ENCODE data around the gene MEGF10. TPM values are rescaled to one million over a fixed set of nuclear protein-coding genes. Genes with fewer than 3 reads are reported as not detected.

Gene MEGF10
- total and polyA plus RNA-seq, 7 donors, result 0.68 to 23.6 (median 2.2) TPM

GRCh38 chr5:127472700-127473099 lies 182.1 kb downstream of the MEGF10 start:
- Histone ChIP-seq H3K4me3 (no peak overlapping the region), H3K4me1 (no peaks in the 10 kb centered on the region), H3K27ac (no peak overlapping the region), H3K36me3 (ENCODE audit: insufficient read depth in 1 of 2, low read depth in 1 of 2) (no peaks in the 10 kb centered on the region), H3K27me3 (ENCODE audit: insufficient read depth in 3 of 3, low read length in 2 of 3) (no peaks in the 10 kb centered on the region), H3K9me3 (no peaks in the 10 kb centered on the region)
- intact Hi-C loops (cut with DNase I), result no loop called here
- DNase-seq (no peak), ATAC-seq (no peak)
- no peak for TF ChIP-seq CTCF (IDR thresholded peaks at IDR 0.05)
- WGBS, 3 donors, result 93 to 94% (median 93%) methylated on average over 3 of the region's 3 CpGs

GRCh38 chr5:127486471-127486870 lies 195.9 kb downstream of the MEGF10 start:
- DNase-seq (no peak), ATAC-seq (no peak)
- Histone ChIP-seq H3K4me3 (no peak overlapping the region), H3K9me3 (no peaks in the 10 kb centered on the region), H3K27ac (no peak overlapping the region), H3K27me3 (ENCODE audit: insufficient read depth in 3 of 3, low read length in 2 of 3) (no peaks in the 10 kb centered on the region), H3K4me1 (no peaks in the 10 kb centered on the region), H3K36me3 (ENCODE audit: insufficient read depth in 1 of 2, low read depth in 1 of 2) (no peaks in the 10 kb centered on the region)
- 74 to 81% (median 78%) methylated on average over 4 of the region's 4 CpGs for WGBS, 3 donors
- no peak for TF ChIP-seq CTCF (IDR thresholded peaks at IDR 0.05)
- intact Hi-C loops (cut with DNase I), result no loop called here

GRCh38 chr5:127492854-127493738 lies 202.5 kb downstream of the MEGF10 start:
- TF ChIP-seq CTCF (IDR thresholded peaks at IDR 0.05), result peak; percentile 73
- WGBS, 3 donors, result 70 to 79% (median 74%) methylated on average over 3 of the region's 3 CpGs
- H3K36me3 ChIP-seq (ENCODE audit: insufficient read depth in 1 of 2, low read depth in 1 of 2), result no peaks in the 10 kb centered on the region
- no peak for DNase-seq
- no peak overlapping the region for H3K27ac ChIP-seq
- no peaks in the 10 kb centered on the region for H3K4me1 ChIP-seq
- no peaks in the 10 kb centered on the region for H3K27me3 ChIP-seq (ENCODE audit: insufficient read depth in 3 of 3, low read length in 2 of 3)
- intact Hi-C loops (cut with DNase I), result loop anchor here (1.0 to 5.0 kb wide), 4 partner anchors 23 to 656 kb away; partner anchors contain the start of gene MEGF10 (in 2 of the 2)
- H3K9me3 ChIP-seq, result no peaks in the 10 kb centered on the region
- ATAC-seq, result peak; percentile 47 to 80 (median 58)
- no peak overlapping the region for H3K4me3 ChIP-seq

- no peak for DNase-seq
- Histone ChIP-seq H3K27ac (no peak overlapping the region), H3K4me1 (no peaks in the 10 kb centered on the region), H3K36me3 (ENCODE audit: insufficient read depth in 1 of 2, low read depth in 1 of 2) (no peaks in the 10 kb centered on the region), H3K27me3 (ENCODE audit: insufficient read depth in 3 of 3, low read length in 2 of 3) (no peaks in the 10 kb centered on the region), H3K4me3 (no peak overlapping the region), H3K9me3 (no peaks in the 10 kb centered on the region)
- WGBS, 3 donors, result 65 to 82% (median 72%) methylated on average over 1 of the region's 1 CpG
- TF ChIP-seq CTCF (IDR thresholded peaks at IDR 0.05), result no peak
- no peak for ATAC-seq
- intact Hi-C loops (cut with DNase I), result no loop called here
Observed at GRCh38 chr5:127498548-127498947, 208.0 kb downstream of the MEGF10 start.

All from psoas muscle (tissue), 8 donors.